ENCODE data around the gene POLK. TPM values are rescaled to one million over a fixed set of nuclear protein-coding genes. Genes with fewer than 3 reads are reported as not detected.

Gene POLK
- total and polyA plus RNA-seq, 2 of the 4 experiments (the other 2 are of a cell fraction), result 10.4 to 24.4 TPM

DNA sequence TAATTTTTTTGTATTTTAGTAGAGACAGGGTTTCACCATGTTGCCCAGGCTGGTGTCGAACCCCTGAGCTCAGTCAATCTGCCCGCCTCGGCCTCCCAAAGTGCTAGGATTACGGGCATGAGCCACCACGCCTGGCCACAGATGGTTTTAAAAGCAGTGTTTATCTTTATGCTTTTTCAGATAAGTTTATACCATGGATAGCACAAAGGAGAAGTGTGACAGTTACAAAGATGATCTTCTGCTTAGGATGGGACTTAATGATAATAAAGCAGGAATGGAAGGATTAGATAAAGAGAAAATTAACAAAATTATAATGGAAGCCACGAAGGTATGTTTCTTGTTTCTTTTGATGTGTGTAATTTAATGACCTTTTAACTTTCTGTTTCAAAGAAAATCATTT, 35.1 kb downstream of the POLK start:
- Histone ChIP-seq H3K18ac (ENCODE audit: low read depth, low read length) (no peak overlapping the region), H2AFZ (replicated peaks; ENCODE audit: low read length, poor library complexity) (no peak overlapping the region), H2BK5ac (ENCODE audit: low read depth, low read length, poor library complexity, severe bottlenecking) (no peak overlapping the region), H3K9ac (ENCODE audit: low read depth, low read length) (no peak overlapping the region), H3K23ac (ENCODE audit: low read depth, low read length) (no peak overlapping the region), H3K4ac (ENCODE audit: low read depth, low read length) (no peak overlapping the region), H2BK20ac (ENCODE audit: low read depth, low read length) (no peak overlapping the region), H4K91ac (ENCODE audit: insufficient read depth, low read depth, low read length) (no peak overlapping the region), H4K20me1 (ENCODE audit: insufficient read depth, low read length) (no peaks in the 10 kb centered on the region), H3K27ac (ENCODE audit: insufficient read depth, low read length) (no peak overlapping the region), H3K36me3 (ENCODE audit: control insufficient read depth, insufficient read depth, low read length) (peaks cover 7% of the 10 kb centered on the region), H3K9me3 (ENCODE audit: control insufficient read depth, insufficient read depth, low read length) (no peaks in the 10 kb centered on the region), H3K56ac (ENCODE audit: extremely low read depth, insufficient read depth, low read length) (no peak overlapping the region), H3K4me2 (ENCODE audit: low read depth, low read length) (no peak overlapping the region), H3K9me1 (ENCODE audit: insufficient read depth, low read length) (no peaks in the 10 kb centered on the region; the same call in none of the 2 replicates), H2AK9ac (replicated peaks; ENCODE audit: low read depth, low read length, poor library complexity) (no peak overlapping the region), H3K4me1 (ENCODE audit: control insufficient read depth, insufficient read depth, low read length) (no peaks in the 10 kb centered on the region), H2BK15ac (ENCODE audit: low read depth, low read length) (no peak overlapping the region), H4K5ac (ENCODE audit: low read depth, low read length) (no peak overlapping the region), H2BK120ac (ENCODE audit: low read depth, low read length) (no peak overlapping the region), H3K79me1 (ENCODE audit: low read depth in 1 of 2, low read length in 2 of 2) (peaks cover 26 to 34% of the 10 kb centered on the region in 2 experiments), H2AK5ac (ENCODE audit: low read depth, low read length) (no peak overlapping the region), H3K27me3 (ENCODE audit: control insufficient read depth, insufficient read depth, low read length) (no peaks in the 10 kb centered on the region), H4K8ac (ENCODE audit: low read depth in 2 of 2, low read length in 2 of 2) (no peak overlapping the region), H3K14ac (replicated peaks; ENCODE audit: low read depth, low read length) (no peak overlapping the region), H3K4me3 (ENCODE audit: insufficient read depth, low read depth, low read length) (no peak overlapping the region)
- POLR2A ChIA-PET (ENCODE audit: unreplicated experiment), result no interaction called here
- no peak for TF ChIP-seq BHLHE40 (IDR thresholded peaks at IDR 0.05; ENCODE audit: low read depth, low read length)
- TF ChIP-seq, protein P1, sequence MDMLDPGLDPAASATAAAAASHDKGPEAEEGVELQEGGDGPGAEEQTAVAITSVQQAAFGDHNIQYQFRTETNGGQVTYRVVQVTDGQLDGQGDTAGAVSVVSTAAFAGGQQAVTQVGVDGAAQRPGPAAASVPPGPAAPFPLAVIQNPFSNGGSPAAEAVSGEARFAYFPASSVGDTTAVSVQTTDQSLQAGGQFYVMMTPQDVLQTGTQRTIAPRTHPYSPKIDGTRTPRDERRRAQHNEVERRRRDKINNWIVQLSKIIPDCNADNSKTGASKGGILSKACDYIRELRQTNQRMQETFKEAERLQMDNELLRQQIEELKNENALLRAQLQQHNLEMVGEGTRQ (IDR thresholded peaks at IDR 0.05; ENCODE audit: low read depth, low read length), result no peak
- TF ChIP-seq RFX5 (IDR thresholded peaks at IDR 0.05; ENCODE audit: low read depth, low read length), result no peak
- no peak for TF ChIP-seq CHD1 (IDR thresholded peaks at IDR 0.05; ENCODE audit: low read depth, low read length)
- TF ChIP-seq MAZ (IDR thresholded peaks at IDR 0.05; ENCODE audit: borderline replicate concordance, low read depth, low read length), result no peak
- TF ChIP-seq FOS (IDR thresholded peaks at IDR 0.05; ENCODE audit: low read depth, low read length), result no peak
- TF ChIP-seq NFE2L2 (IDR thresholded peaks at IDR 0.05; ENCODE audit: low read depth, low read length), result no peak
- TF ChIP-seq SMC3 (IDR thresholded peaks at IDR 0.05; ENCODE audit: low read depth, low read length), result no peak
- TF ChIP-seq MXI1 (IDR thresholded peaks at IDR 0.05; ENCODE audit: borderline replicate concordance, low read depth, low read length), result no peak
- TF ChIP-seq, protein P2, sequence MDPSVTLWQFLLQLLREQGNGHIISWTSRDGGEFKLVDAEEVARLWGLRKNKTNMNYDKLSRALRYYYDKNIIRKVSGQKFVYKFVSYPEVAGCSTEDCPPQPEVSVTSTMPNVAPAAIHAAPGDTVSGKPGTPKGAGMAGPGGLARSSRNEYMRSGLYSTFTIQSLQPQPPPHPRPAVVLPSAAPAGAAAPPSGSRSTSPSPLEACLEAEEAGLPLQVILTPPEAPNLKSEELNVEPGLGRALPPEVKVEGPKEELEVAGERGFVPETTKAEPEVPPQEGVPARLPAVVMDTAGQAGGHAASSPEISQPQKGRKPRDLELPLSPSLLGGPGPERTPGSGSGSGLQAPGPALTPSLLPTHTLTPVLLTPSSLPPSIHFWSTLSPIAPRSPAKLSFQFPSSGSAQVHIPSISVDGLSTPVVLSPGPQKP (IDR thresholded peaks at IDR 0.05; ENCODE audit: borderline replicate concordance, low read depth, low read length), result no peak
- no peak for TF ChIP-seq RCOR1 (IDR thresholded peaks at IDR 0.05; ENCODE audit: insufficient replicate concordance, low read length)
- no peak for TF ChIP-seq MAFK (IDR thresholded peaks at IDR 0.05; ENCODE audit: low read depth, low read length)
- TF ChIP-seq, protein P3, sequence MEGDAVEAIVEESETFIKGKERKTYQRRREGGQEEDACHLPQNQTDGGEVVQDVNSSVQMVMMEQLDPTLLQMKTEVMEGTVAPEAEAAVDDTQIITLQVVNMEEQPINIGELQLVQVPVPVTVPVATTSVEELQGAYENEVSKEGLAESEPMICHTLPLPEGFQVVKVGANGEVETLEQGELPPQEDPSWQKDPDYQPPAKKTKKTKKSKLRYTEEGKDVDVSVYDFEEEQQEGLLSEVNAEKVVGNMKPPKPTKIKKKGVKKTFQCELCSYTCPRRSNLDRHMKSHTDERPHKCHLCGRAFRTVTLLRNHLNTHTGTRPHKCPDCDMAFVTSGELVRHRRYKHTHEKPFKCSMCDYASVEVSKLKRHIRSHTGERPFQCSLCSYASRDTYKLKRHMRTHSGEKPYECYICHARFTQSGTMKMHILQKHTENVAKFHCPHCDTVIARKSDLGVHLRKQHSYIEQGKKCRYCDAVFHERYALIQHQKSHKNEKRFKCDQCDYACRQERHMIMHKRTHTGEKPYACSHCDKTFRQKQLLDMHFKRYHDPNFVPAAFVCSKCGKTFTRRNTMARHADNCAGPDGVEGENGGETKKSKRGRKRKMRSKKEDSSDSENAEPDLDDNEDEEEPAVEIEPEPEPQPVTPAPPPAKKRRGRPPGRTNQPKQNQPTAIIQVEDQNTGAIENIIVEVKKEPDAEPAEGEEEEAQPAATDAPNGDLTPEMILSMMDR (conservative IDR thresholded peaks at IDR 0.05; ENCODE audit: low read depth, low read length), result no peak
- no peak for TF ChIP-seq RAD21 (IDR thresholded peaks at IDR 0.05; ENCODE audit: low read length)
- TF ChIP-seq CEBPB (IDR thresholded peaks at IDR 0.05; ENCODE audit: low read depth, low read length), result no peak
- no peak for TF ChIP-seq POLR2A (IDR thresholded peaks at IDR 0.05; ENCODE audit: low read depth, low read length)
- CTCF ChIA-PET, result no interaction called here
- in situ Hi-C loops (cut with MboI; ENCODE audit: low sequenced_read_pairs) (no loop called here), dilution Hi-C loops (cut with HindIII; ENCODE audit: low sequenced_read_pairs, unreplicated experiment) (no loop called here), intact Hi-C loops (cut with micrococcal nuclease) (no loop called here)
- WGBS, 2 experiments (ENCODE audit: extremely low coverage in 2 of 2, insufficient read length in 1 of 2), result no CpG with 5 or more reads among the region's 6 CpGs
- ATAC-seq (ENCODE audit: low read depth) (no peak), DNase-seq (no peak)
- no TSS peak for BruUV-seq (replicated peaks)
